ENCODE data around the gene ZNG1B. TPM values are rescaled to one million over a fixed set of nuclear protein-coding genes. Genes with fewer than 3 reads are reported as not detected.
"Not testable (repeated sequence)": the region's sequence is repeated elsewhere in the genome, so short reads cannot be mapped to it uniquely, and the experiment has no call there.

Gene ZNG1B
- total RNA-seq, 1 donor from 2014 or later = 11.8 TPM

GRCh38 chr2:113542529-113542928 is 105.0 kb downstream of the ZNG1B start:
- ATAC-seq; DNase-seq (ENCODE audit: low spot score): not testable (repeated sequence)

Other genes with a start within 250 kb of the ZNG1B start
- 0.65 TPM for gene PAX8, start 158.8 kb upstream of the ZNG1B start, total RNA-seq
- 0.10 TPM for gene FOXD4L1, start 61.0 kb downstream of the ZNG1B start, total RNA-seq
- 7.8 TPM for gene RABL2A, start 189.6 kb downstream of the ZNG1B start, total RNA-seq